ENCODE results near the gene CUX1. TPM values are rescaled to one million over a fixed set of nuclear protein-coding genes. Genes with fewer than 3 reads are reported as not detected.
A peak's percentile ranks its signal among the peaks of the same experiment; 100 is the strongest.

Gene CUX1
- polyA plus RNA-seq, 4 donors, result 29.2 to 77.5 (median 32.3) TPM

GRCh38 chr7:102239206-102239820, 421.9 kb downstream of the CUX1 start:
- H3K4me1 ChIP-seq (ENCODE audit: control insufficient read depth in 3 of 3, insufficient read depth in 2 of 3, low read depth in 1 of 3, low read length in 2 of 3), result peaks cover 0 to 6% (median 0%) of the 10 kb centered on the region in 3 donors
- H3K4me3 ChIP-seq (ENCODE audit: low read depth in 1 of 3, low read length in 3 of 3), result no peak overlapping the region
- FAIRE-seq (no peak), DNase-seq (no peak)
- no peaks in the 10 kb centered on the region for H3K9me3 ChIP-seq (ENCODE audit: control insufficient read depth in 2 of 2, insufficient read depth in 1 of 2, low read depth in 1 of 2, low read length in 1 of 2)
- H3K27me3 ChIP-seq (ENCODE audit: control insufficient read depth in 3 of 3, insufficient read depth in 3 of 3, low read length in 3 of 3), result no peaks in the 10 kb centered on the region
- WGBS, 3 donors, result 96 to 97% (median 97%) methylated on average over 35 of the region's 35 CpGs
- no peak overlapping the region for H3K27ac ChIP-seq (ENCODE audit: low read depth in 1 of 3, low read length in 2 of 3)
- peaks cover 0 to 85% (median 2%) of the 10 kb centered on the region in 3 donors for H3K36me3 ChIP-seq (ENCODE audit: control insufficient read depth in 3 of 3, insufficient read depth in 2 of 3, low read depth in 1 of 3, low read length in 3 of 3)

- peak overlapping the region in 1 of 3 donors; percentile 40 for H3K27ac ChIP-seq (ENCODE audit: low read depth in 1 of 3, low read length in 2 of 3)
- peaks cover 0 to 2% (median 0%) of the 10 kb centered on the region in 3 donors for H3K4me1 ChIP-seq (ENCODE audit: control insufficient read depth in 3 of 3, insufficient read depth in 2 of 3, low read depth in 1 of 3, low read length in 2 of 3)
- peaks cover 0 to 83% (median 0%) of the 10 kb centered on the region in 3 donors for H3K36me3 ChIP-seq (ENCODE audit: control insufficient read depth in 3 of 3, insufficient read depth in 2 of 3, low read depth in 1 of 3, low read length in 3 of 3)
- H3K9me3 ChIP-seq (ENCODE audit: control insufficient read depth in 2 of 2, insufficient read depth in 1 of 2, low read depth in 1 of 2, low read length in 1 of 2), result no peaks in the 10 kb centered on the region
- peak; percentile 16 to 77 for DNase-seq
- 40 to 76% (median 49%) methylated on average over 8 of the region's 8 CpGs for WGBS, 3 donors
- H3K4me3 ChIP-seq (ENCODE audit: low read depth in 1 of 3, low read length in 3 of 3), result no peak overlapping the region
- H3K27me3 ChIP-seq (ENCODE audit: control insufficient read depth in 3 of 3, insufficient read depth in 3 of 3, low read length in 3 of 3), result no peaks in the 10 kb centered on the region
- no peak for FAIRE-seq
These were observed 424.0 kb downstream of the CUX1 start for GRCh38 chr7:102241431-102241830.

GRCh38 chr7:102244601-102245000, 427.2 kb downstream of the CUX1 start:
- no peaks in the 10 kb centered on the region for H3K27me3 ChIP-seq (ENCODE audit: control insufficient read depth in 3 of 3, insufficient read depth in 3 of 3, low read length in 3 of 3)
- WGBS, 3 donors, result 82 to 88% (median 87%) methylated on average over 4 of the region's 4 CpGs
- H3K27ac ChIP-seq (ENCODE audit: low read depth in 1 of 3, low read length in 2 of 3), result no peak overlapping the region
- FAIRE-seq (no peak), DNase-seq (no peak)
- H3K36me3 ChIP-seq (ENCODE audit: control insufficient read depth in 3 of 3, insufficient read depth in 2 of 3, low read depth in 1 of 3, low read length in 3 of 3), result peaks cover 3 to 71% (median 5%) of the 10 kb centered on the region in 3 donors
- H3K9me3 ChIP-seq (ENCODE audit: control insufficient read depth in 2 of 2, insufficient read depth in 1 of 2, low read depth in 1 of 2, low read length in 1 of 2), result no peaks in the 10 kb centered on the region
- no peak overlapping the region for H3K4me3 ChIP-seq (ENCODE audit: low read depth in 1 of 3, low read length in 3 of 3)
- H3K4me1 ChIP-seq (ENCODE audit: control insufficient read depth in 3 of 3, insufficient read depth in 2 of 3, low read depth in 1 of 3, low read length in 2 of 3), result no peaks in the 10 kb centered on the region

GRCh38 chr7:102248081-102248455, 430.6 kb downstream of the CUX1 start:
- no peak overlapping the region for H3K4me3 ChIP-seq (ENCODE audit: low read depth in 1 of 3, low read length in 3 of 3)
- H3K9me3 ChIP-seq (ENCODE audit: control insufficient read depth in 2 of 2, insufficient read depth in 1 of 2, low read depth in 1 of 2, low read length in 1 of 2), result no peaks in the 10 kb centered on the region
- no peak for FAIRE-seq
- H3K27me3 ChIP-seq (ENCODE audit: control insufficient read depth in 3 of 3, insufficient read depth in 3 of 3, low read length in 3 of 3), result no peaks in the 10 kb centered on the region
- H3K36me3 ChIP-seq (ENCODE audit: control insufficient read depth in 3 of 3, insufficient read depth in 2 of 3, low read depth in 1 of 3, low read length in 3 of 3), result peaks cover 3 to 59% (median 5%) of the 10 kb centered on the region in 3 donors
- no peak for DNase-seq
- H3K27ac ChIP-seq (ENCODE audit: low read depth in 1 of 3, low read length in 2 of 3), result no peak overlapping the region
- no peaks in the 10 kb centered on the region for H3K4me1 ChIP-seq (ENCODE audit: control insufficient read depth in 3 of 3, insufficient read depth in 2 of 3, low read depth in 1 of 3, low read length in 2 of 3)
- 90 to 95% (median 91%) methylated on average over 12 to 14 of the region's 14 CpGs for WGBS, 3 donors

GRCh38 chr7:102248456-102249395, 431.3 kb downstream of the CUX1 start:
- 92 to 96% (median 95%) methylated on average over 78 to 117 of the region's 117 CpGs for WGBS, 3 donors
- no peak for DNase-seq
- no peak for FAIRE-seq
- no peak overlapping the region for H3K4me3 ChIP-seq (ENCODE audit: low read depth in 1 of 3, low read length in 3 of 3)
- H3K4me1 ChIP-seq (ENCODE audit: control insufficient read depth in 3 of 3, insufficient read depth in 2 of 3, low read depth in 1 of 3, low read length in 2 of 3), result no peaks in the 10 kb centered on the region
- H3K27ac ChIP-seq (ENCODE audit: low read depth in 1 of 3, low read length in 2 of 3), result no peak overlapping the region
- no peaks in the 10 kb centered on the region for H3K27me3 ChIP-seq (ENCODE audit: control insufficient read depth in 3 of 3, insufficient read depth in 3 of 3, low read length in 3 of 3)
- peaks cover 3 to 59% (median 5%) of the 10 kb centered on the region in 3 donors for H3K36me3 ChIP-seq (ENCODE audit: control insufficient read depth in 3 of 3, insufficient read depth in 2 of 3, low read depth in 1 of 3, low read length in 3 of 3)
- H3K9me3 ChIP-seq (ENCODE audit: control insufficient read depth in 2 of 2, insufficient read depth in 1 of 2, low read depth in 1 of 2, low read length in 1 of 2), result no peaks in the 10 kb centered on the region

GRCh38 chr7:102251531-102252365, 434.3 kb downstream of the CUX1 start:
- no peak for DNase-seq
- Histone ChIP-seq H3K27ac (ENCODE audit: low read depth in 1 of 3, low read length in 2 of 3) (no peak overlapping the region), H3K9me3 (ENCODE audit: control insufficient read depth in 2 of 2, insufficient read depth in 1 of 2, low read depth in 1 of 2, low read length in 1 of 2) (peaks cover 0 to 2% of the 10 kb centered on the region in 2 donors), H3K27me3 (ENCODE audit: control insufficient read depth in 3 of 3, insufficient read depth in 3 of 3, low read length in 3 of 3) (no peaks in the 10 kb centered on the region), H3K4me3 (ENCODE audit: low read depth in 1 of 3, low read length in 3 of 3) (no peak overlapping the region), H3K4me1 (ENCODE audit: control insufficient read depth in 3 of 3, insufficient read depth in 2 of 3, low read depth in 1 of 3, low read length in 2 of 3) (no peaks in the 10 kb centered on the region), H3K36me3 (ENCODE audit: control insufficient read depth in 3 of 3, insufficient read depth in 2 of 3, low read depth in 1 of 3, low read length in 3 of 3) (peaks cover 3 to 56% (median 5%) of the 10 kb centered on the region in 3 donors)
- no peak for FAIRE-seq
- WGBS, 3 donors, result 76 to 87% (median 80%) methylated on average over 7 of the region's 7 CpGs

- no peaks in the 10 kb centered on the region for H3K27me3 ChIP-seq (ENCODE audit: control insufficient read depth in 3 of 3, insufficient read depth in 3 of 3, low read length in 3 of 3)
- 81 to 89% (median 87%) methylated on average over 11 of the region's 11 CpGs for WGBS, 3 donors
These were observed 435.0 kb downstream of the CUX1 start for GRCh38 chr7:102252366-102252982.

More at GRCh38 chr7:102252366-102252982, 435.0 kb downstream of the CUX1 start:
- Histone ChIP-seq H3K36me3 (ENCODE audit: control insufficient read depth in 3 of 3, insufficient read depth in 2 of 3, low read depth in 1 of 3, low read length in 3 of 3) (peaks cover 3 to 51% (median 5%) of the 10 kb centered on the region in 3 donors), H3K27ac (ENCODE audit: low read depth in 1 of 3, low read length in 2 of 3) (no peak overlapping the region), H3K4me3 (ENCODE audit: low read depth in 1 of 3, low read length in 3 of 3) (no peak overlapping the region), H3K4me1 (ENCODE audit: control insufficient read depth in 3 of 3, insufficient read depth in 2 of 3, low read depth in 1 of 3, low read length in 2 of 3) (no peaks in the 10 kb centered on the region), H3K9me3 (ENCODE audit: control insufficient read depth in 2 of 2, insufficient read depth in 1 of 2, low read depth in 1 of 2, low read length in 1 of 2) (peaks cover 0 to 2% of the 10 kb centered on the region in 2 donors)
- no peak for FAIRE-seq
- DNase-seq, result no peak

All from small intestine (tissue), 7 donors.